SHP77 treated with DMSO at 0.1 percent for 48 hours (cell line): ENCODE results near the gene BRCA1.
"Not testable (repeated sequence)": the region's sequence is repeated elsewhere in the genome, so short reads cannot be mapped to it uniquely, and the experiment has no call there.

ENCODE experiments used
- DNase-seq: peaks from one replicate; lab custom pipeline; 2025; lab: John Stamatoyannopoulos, UW

Gene BRCA1

GRCh38 chr17:43069368-43069898 is 55.7 kb downstream of the BRCA1 start:
- DNase-seq, result no peak

DNA sequence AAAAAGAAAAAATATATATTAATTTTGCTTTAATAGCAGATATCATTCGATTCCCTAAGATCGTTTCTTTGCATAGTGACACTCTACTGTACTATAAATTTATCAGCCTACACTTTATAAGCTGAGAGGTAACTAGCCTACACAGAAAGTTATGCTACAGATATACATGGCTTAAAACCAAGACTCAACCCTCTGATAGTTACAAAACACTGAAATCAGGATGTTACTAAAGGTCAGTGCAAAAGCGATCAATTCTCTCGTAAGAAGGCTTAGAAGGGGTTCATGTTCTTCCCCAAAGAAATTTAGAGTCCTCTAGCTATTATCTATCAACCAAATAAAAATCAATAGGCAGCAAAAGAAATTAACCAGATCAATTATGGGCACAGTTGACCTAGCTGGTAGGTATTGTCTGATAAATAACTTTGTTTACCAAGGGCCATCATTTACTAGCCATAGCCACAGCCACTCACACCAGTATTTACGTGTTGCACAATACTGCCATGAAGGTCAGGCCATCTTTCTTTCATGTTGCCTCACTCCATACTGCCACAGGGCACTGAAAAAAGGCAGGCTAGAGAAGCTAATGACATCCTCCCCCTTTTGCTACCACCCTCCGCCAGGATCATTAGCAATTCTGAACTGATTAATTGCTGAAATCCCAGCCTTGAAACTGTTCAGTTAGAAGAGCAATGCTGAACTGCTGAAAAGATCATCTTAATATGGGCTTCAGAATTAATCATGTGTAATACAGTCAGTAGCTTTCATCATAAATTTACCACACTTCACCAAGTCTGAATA is 56.4 kb downstream of the BRCA1 start:
- no peak for DNase-seq

DNA sequence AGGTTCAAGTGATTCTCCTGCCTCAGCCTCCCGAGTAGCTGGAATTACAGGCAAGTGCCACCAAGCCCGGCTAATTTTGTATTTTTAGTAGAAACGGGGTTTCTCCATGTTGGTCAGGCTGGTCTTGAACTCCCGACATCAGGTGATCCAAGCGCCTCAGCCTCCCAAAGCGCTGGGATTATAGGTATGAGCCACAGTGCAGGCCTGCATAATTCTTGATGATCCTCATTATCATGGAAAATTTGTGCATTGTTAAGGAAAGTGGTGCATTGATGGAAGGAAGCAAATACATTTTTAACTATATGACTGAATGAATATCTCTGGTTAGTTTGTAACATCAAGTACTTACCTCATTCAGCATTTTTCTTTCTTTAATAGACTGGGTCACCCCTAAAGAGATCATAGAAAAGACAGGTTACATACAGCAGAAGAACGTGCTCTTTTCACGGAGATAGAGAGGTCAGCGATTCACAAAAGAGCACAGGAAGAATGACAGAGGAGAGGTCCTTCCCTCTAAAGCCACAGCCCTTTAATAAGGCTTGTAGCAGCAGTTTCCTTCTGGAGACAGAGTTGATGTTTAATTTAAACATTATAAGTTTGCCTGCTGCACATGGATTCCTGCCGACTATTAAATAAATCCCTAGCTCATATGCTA is 62.1 kb downstream of the BRCA1 start:
- no peak for DNase-seq

DNA sequence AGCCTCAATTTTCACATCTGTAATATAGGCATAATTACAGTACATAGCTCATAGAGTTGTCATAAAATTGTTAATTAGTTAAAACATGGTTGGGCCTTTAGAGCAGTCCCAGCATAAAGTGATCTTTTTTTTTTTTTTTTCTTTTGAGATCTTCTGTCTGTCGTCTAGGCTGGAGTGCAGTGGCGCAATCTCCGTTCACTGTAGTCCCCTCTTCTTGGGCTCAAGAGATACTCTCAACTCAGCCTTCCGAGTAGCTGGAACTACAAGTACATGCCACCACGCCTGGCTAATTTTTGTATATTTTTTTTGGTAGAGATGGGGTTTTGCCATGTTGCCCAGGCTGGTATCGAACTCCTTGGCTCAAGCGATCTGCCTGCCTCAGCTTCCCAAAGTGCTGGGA is 69.1 kb downstream of the BRCA1 start:
- DNase-seq, result no peak

GRCh38 chr17:43053008-43053407 is 72.2 kb downstream of the BRCA1 start:
- DNase-seq, result not testable (repeated sequence)

- no peak for DNase-seq
These were observed 73.2 kb downstream of the BRCA1 start for GRCh38 chr17:43051969-43052368.

GRCh38 chr17:43044024-43044423 is 81.1 kb downstream of the BRCA1 start:
- no peak for DNase-seq

DNA sequence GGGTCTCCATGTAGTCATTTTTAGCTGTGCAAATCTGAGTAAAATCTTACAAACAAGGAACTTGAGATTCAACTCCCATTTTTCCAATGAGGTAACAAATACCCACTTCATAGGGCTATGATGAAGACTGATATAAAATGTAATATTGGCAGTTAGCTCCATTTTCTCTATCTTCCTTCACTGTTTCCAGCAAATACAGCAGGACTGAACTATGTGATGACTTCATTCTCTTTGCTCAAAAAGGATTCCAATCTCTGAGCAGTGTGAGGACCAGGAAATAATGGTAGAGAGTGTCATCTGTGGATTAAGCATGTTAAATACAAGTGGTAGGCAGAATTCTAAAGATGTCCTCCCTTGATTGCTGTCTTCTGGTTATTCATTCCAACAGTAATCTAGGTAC is 81.9 kb downstream of the BRCA1 start:
- DNase-seq, result no peak

DNA sequence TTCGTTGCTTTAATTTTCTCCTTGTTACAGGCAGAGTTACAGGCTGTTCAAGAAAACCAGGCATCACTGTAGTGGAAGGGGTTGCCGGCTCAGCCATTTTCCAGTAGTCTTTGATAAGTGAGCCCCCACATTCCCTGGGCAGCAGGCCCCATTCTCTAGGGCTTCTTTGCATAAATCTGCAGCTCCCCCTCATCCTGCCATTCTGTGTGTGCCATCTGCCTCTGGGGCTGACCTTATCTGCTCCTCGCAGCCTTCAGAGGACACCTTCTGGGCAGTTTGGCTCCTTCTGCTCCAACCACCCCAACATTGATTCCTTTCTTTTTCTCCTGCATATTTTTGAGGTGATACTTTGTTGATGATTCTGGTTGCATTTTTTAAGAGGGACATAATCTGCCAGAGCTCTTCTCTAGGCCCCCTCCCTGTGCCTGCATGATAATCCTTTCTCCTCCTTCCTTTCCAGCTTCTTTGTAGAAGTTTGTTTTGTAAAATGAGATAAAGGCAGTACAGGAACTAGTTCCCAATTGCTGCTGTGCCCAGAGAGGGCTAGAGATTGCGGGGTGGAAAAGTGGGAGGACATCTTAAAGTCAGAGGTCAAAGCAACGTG is 83.0 kb downstream of the BRCA1 start:
- no peak for DNase-seq

- DNase-seq, result no peak
These were observed 84.5 kb downstream of the BRCA1 start for GRCh38 chr17:43040655-43041054.

DNA sequence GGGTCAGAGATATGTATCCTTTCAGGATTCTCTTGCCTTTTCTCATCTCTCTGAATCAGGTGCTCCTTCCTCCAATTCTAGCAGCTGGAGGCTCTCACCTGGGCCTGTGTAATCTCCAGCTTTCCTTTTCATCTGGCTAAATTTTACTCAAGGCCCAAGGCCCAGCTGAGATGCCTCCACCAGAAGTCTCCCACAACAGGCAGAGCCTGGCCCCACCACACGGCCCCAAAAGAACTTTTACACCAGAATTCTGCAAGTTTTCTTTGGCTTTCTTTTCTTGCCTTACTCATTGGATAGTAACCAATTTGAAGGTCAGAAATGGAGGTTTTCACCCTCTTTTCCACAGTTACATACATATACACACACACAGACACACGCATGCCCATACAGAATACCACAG is 85.5 kb downstream of the BRCA1 start:
- DNase-seq, result no peak

- no peak for DNase-seq
These were observed 90.3 kb downstream of the BRCA1 start for GRCh38 chr17:43034894-43035293.

DNA sequence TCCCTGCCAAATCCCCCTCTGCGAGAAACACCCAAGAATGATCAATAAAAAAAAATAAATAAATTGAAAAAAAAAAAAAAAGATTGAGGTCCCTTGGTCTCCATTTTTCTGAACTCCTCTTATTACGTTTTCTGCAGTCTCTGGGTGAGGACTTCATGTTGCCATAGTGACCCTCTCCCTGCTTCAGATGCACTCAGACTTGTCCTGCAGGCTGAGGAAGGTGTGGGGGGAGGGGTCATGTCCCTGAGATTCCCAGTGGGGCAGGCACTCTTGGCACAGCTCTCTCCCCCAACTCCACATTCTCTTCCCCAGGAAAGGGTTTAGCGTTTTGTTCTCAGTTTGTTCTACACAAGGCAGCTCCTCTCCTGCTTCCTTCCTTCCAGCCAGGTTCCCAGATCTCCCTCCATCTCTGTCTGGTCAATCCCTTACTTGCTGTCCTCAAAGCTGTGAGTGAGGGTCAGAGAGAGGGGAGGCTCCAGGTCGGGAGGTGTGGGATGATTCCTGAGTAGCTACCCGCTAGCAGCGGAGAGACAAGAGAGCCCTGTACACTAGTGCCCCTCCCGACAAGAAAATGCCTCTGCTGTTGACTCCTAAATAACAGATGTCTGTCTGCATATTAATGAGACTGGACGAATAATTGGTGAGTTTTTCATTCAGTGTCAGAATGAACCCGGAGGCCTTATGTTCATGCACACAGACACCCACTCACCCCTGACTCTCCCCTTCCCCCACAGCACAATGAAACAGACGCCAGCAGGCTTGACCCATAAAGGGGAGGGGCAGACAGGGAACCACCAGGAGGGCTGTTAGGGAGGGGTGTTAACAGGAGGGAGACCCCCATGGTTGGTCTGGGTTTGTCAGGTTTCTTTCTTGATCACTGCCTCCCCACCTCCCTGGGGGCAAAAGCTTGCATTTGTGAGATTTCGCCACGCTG is 90.9 kb downstream of the BRCA1 start:
- no peak for DNase-seq

- DNase-seq, result no peak
These were observed 93.5 kb downstream of the BRCA1 start for GRCh38 chr17:43031666-43032065.

- DNase-seq, result no peak
These were observed 94.9 kb downstream of the BRCA1 start for GRCh38 chr17:43030137-43030767.

GRCh38 chr17:43028221-43028861 is 96.8 kb downstream of the BRCA1 start:
- DNase-seq, result no peak

DNA sequence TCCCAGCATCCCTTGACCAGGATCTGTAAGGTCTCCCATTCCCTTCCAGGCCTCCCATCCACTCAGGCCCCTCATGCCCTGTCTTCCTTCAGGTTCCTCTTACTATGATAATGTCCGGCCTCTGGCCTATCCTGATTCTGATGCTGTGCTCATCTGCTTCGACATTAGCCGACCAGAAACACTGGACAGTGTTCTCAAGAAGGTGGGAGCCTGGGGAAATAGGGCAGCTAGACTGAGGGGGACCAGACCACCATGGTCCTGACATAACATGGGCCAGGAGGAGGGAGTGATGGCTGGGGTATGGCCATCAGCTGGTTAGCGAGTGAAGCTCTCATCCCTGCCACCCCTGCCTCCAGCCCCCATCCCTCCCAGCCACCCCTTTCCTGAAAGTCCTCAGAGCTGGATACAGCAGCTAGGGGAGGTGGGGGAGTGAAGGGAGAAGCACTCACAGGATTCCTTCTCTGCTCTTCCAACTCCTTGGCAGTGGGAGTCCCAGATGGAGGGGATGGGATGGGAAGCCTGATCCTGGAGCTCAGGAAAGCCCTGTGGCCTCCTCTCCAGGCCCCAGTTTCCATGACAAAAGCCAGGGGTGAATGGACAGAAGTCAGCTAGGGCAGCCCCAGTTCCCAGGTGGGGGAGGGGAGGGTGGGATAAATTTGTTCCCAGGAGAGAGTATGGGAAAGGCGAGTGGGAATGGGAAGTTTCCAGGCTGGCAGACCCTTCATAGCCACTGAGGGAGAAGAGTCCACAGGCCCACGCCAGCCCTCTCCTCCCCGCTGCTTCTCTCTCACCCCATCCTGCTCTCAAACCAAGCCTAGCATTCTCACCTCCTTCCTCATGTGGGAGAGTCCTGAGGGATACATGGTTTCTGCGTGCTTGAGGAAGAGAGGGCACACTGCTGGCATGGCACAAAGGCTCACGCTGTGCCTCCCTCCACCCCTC is 97.8 kb downstream of the BRCA1 start:
- DNase-seq, result no peak

- DNase-seq, result no peak
These were observed 98.6 kb downstream of the BRCA1 start for GRCh38 chr17:43026595-43026994.

DNA sequence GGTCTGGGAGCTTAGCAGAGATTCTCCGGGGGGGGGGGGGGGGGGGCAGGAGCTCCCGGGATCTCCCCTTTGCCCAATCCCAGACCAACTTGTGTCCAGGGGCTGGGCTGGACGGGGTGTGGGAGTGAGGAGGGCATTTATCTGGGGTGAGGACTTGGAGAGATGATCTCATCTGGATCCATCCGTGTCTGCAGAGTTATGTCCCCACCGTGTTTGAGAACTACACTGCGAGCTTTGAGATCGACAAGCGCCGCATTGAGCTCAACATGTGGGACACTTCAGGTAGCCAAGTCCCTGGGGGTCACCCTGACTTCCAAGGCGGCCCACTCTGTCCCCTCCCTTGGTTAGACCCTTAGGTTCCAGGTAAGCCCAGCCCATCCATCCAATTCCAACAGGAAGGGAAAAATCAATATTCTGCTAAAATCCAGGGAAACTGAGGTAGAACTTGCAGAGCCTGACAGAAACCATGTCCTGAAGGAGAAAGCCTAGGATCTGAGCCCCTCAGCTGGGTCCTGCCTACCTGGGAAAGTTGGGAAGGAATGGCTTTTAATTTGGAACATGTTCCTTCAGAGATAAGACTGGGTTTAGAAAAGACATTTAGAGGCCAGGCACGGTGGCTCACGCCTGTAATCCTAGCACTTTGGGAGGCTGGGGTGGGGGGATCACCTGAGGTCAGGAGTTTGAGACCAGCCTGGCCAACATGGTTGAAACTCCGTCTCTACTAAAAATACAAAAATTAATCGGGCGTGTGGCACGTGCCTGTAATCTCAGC is 99.2 kb downstream of the BRCA1 start:
- DNase-seq, result no peak
